Esophagus squamous epithelium (tissue), 4 donors: ENCODE results near the gene SASH3.

Source experiments
- POLR2A ChIP-seq, 4 donors: fragments of 450-650 bp; IDR thresholded peaks; one replicate each; pipeline ENCODE4 v1.6.1; 2017; ENCODE audit warnings: antibody characterized with exemption in 4 of 4, mild to moderate bottlenecking in 4 of 4, moderate library complexity in 3 of 4
- TF ChIP-seq, protein P1 (sequence below), 6 experiments: fragments of 450-650 bp in 4 of 6; fragments of 200-600 bp in 2 of 6; sonication (generic) in 2 of 6; IDR thresholded peaks; one replicate each; pipeline ENCODE4 v1.5.1; 2016 to 2019; ENCODE audit warnings: antibody characterized with exemption in 6 of 6, mild to moderate bottlenecking in 4 of 6, moderate library complexity in 4 of 6

DNA sequence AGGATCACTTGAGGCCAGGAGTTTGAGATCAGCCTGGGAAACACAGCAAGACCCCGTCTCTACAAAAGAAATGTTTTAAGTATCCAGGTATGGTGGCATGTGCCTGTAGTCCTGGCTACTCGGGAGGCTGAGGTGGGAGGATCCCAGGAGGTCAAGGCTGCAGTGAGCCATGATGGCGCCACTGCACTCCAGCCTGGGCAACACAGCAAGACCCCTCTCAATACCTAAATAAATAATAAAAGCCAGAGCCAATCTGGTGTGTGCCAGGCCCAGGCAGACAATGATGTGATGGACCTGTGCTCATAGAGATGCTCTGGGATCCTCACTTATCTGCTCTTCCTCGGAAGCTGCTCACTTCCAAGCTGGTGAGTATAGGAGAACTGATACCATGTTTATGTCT is 18.2 kb upstream of the SASH3 start:
- TF ChIP-seq POLR2A (IDR thresholded peaks at IDR 0.05) = no peak
- TF ChIP-seq, protein P1, sequence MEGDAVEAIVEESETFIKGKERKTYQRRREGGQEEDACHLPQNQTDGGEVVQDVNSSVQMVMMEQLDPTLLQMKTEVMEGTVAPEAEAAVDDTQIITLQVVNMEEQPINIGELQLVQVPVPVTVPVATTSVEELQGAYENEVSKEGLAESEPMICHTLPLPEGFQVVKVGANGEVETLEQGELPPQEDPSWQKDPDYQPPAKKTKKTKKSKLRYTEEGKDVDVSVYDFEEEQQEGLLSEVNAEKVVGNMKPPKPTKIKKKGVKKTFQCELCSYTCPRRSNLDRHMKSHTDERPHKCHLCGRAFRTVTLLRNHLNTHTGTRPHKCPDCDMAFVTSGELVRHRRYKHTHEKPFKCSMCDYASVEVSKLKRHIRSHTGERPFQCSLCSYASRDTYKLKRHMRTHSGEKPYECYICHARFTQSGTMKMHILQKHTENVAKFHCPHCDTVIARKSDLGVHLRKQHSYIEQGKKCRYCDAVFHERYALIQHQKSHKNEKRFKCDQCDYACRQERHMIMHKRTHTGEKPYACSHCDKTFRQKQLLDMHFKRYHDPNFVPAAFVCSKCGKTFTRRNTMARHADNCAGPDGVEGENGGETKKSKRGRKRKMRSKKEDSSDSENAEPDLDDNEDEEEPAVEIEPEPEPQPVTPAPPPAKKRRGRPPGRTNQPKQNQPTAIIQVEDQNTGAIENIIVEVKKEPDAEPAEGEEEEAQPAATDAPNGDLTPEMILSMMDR (IDR thresholded peaks at IDR 0.05) = no peak
